Esophagus muscularis mucosa (tissue), 4 donors: ENCODE data around the gene HOXA7. TPM values are rescaled to one million over a fixed set of nuclear protein-coding genes. Genes with fewer than 3 reads are reported as not detected.

Source experiments
- DNase-seq: peaks from one replicate; pipeline ENCODE4 v3.0.0-alpha.2; 2017; ENCODE audit errors: extremely low spot score
- H3K27ac ChIP-seq, 4 donors: fragments of 200-600 bp; sonication (generic); replicated peaks in 1 of 4; 1 replicate in 3 of 4; 2 replicates in 1 of 4; pipeline ENCODE4 v1.5.1; 2016 to 2019; ENCODE audit warnings: mild to moderate bottlenecking in 1 of 4
- H3K27me3 ChIP-seq, 4 donors: fragments of 200-600 bp; sonication (generic); one replicate each; pipeline versions ENCODE4 v1.5.1 to v1.6.0; 2016 to 2019
- H3K36me3 ChIP-seq, 4 donors: fragments of 200-600 bp; sonication (generic); one replicate each; pipeline ENCODE4 v1.5.1; 2016 to 2019
- H3K4me1 ChIP-seq, 4 donors: fragments of 200-600 bp; sonication (generic); one replicate each; pipeline ENCODE4 v1.5.1; 2016 to 2019
- H3K4me3 ChIP-seq, 4 donors: fragments of 200-600 bp; sonication (generic); 1 replicate in 2 of 4; 2 replicates in 2 of 4; pipeline ENCODE4 v1.5.1; 2016 to 2019; ENCODE audit warnings: mild to moderate bottlenecking in 4 of 4, moderate library complexity in 1 of 4
- H3K9me3 ChIP-seq, 4 donors: fragments of 200-600 bp; sonication (generic); 1 replicate in 3 of 4; 2 replicates in 1 of 4; pipeline ENCODE4 v1.5.1; 2016 to 2019
- EP300 ChIP-seq: sonication (generic); formaldehyde crosslinking; IDR thresholded peaks from one replicate; pipeline ENCODE4 v1.6.1; 2017; ENCODE audit warnings: antibody characterized with exemption
- POLR2A ChIP-seq: fragments of 450-650 bp; IDR thresholded peaks from one replicate; pipeline ENCODE4 v1.6.1; 2017; ENCODE audit warnings: antibody characterized with exemption, moderate library complexity, mild to moderate bottlenecking, low read depth
- POLR2AphosphoS5 ChIP-seq, 2 donors: sonication (generic); formaldehyde crosslinking; IDR thresholded peaks; one replicate each; pipeline ENCODE4 v1.6.1; 2017; ENCODE audit warnings: antibody characterized with exemption in 2 of 2
- WGBS: methylation state at CpG from one replicate; pipeline ENCODE4 v1.1.5; 2018; 5-methylcytosine and 5-hydroxymethylcytosine counted together
- intact Hi-C: fragments of 100-400 bp; cut with DNase I; formaldehyde crosslinking; loops from one replicate; pipeline ENCODE4 v1.15.1; 2023
- total RNA-seq, 4 donors: library from RNA; depleted of rRNA; stranded (reverse); fragments of >200 nt; gene quantifications; one replicate each; pipeline versions ENCODE4 v1.1.0 to v1.2.1, GENCODE V29; 2016
- TF ChIP-seq, protein P1 (sequence below), 3 experiments: fragments of 200-600 bp in 2 of 3; fragments of 450-650 bp in 1 of 3; sonication (generic) in 2 of 3; IDR thresholded peaks; one replicate each; pipeline ENCODE4 v1.5.1; 2017 to 2019; ENCODE audit warnings: antibody characterized with exemption in 3 of 3, mild to moderate bottlenecking in 2 of 3, moderate library complexity in 1 of 3

The HOXA7 gene
- total RNA-seq, 4 donors from 2014 or later = 0.33 to 1.7 (median 0.49) TPM

DNA sequence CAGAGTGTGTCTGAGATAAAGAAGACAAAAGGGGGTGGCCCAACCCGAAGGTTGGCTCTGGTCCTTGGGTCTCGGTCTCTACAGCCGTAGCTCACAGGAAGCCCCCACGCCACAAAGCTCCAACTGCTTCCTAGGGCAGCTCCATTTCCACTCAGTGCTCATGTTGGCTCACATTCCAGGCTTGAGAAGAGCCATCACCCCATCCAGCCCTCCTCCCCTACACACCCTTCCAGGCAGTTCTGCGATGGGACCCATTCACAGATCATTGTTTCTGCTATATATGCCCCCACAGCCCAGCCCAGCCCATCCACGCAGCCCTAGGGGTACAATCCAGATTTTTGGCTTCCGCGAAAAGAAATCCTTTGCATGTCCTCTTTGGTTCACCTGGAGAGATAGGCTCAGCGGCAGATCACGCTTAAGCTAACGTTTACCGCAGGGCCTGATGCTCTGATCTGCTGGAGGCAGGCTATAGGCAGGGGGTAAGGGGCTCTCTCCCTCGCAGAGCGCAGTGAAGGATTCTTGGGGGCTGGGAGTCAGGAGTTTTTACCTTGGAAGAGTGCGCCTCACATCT is 34.8 kb upstream of the HOXA7 start:
- Histone ChIP-seq H3K27me3 (peaks cover 1 to 100% (median 93%) of the 10 kb centered on the region in 4 donors), H3K4me1 (peaks cover 26 to 48% (median 37%) of the 10 kb centered on the region in 4 donors)

DNA sequence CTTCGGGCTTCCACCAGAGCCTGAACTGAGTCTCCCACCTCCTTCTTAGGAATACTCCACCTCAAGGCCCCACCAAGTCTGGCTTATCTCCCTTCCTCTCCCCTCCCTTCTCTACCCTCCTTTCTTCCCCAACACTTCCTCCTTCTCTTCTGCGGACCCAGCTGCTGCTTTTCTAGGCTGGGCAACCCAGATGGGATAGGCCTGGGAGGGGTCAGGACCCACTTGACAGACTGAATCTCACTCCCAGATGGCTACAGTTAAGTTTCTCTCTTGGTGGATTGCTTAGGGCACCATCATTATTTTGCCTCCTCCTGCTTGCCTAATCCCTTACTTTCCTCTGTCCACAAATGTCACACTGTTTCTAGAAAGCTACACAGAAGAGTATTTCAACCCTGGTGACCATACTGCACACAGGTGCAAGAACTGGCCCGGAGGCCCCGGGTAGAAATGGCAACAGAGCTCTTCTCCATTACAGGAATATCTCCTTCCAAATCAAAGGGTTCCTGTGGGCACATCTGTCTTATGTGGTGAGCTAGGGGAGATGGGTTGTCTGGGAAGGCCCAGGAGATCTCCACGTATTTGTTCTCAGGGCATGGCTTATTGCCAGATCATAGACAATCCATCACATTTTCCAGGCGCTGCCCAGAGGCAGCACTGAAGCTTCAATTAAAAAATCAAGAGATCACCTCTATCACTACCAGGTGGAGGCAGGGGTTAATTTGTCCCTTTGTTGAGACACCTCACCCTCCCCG is 33.7 kb upstream of the HOXA7 start:
- TF ChIP-seq POLR2AphosphoS5 (IDR thresholded peaks at IDR 0.05) (no peak), POLR2A (no peak), EP300 (no peak)
- TF ChIP-seq, protein P1, sequence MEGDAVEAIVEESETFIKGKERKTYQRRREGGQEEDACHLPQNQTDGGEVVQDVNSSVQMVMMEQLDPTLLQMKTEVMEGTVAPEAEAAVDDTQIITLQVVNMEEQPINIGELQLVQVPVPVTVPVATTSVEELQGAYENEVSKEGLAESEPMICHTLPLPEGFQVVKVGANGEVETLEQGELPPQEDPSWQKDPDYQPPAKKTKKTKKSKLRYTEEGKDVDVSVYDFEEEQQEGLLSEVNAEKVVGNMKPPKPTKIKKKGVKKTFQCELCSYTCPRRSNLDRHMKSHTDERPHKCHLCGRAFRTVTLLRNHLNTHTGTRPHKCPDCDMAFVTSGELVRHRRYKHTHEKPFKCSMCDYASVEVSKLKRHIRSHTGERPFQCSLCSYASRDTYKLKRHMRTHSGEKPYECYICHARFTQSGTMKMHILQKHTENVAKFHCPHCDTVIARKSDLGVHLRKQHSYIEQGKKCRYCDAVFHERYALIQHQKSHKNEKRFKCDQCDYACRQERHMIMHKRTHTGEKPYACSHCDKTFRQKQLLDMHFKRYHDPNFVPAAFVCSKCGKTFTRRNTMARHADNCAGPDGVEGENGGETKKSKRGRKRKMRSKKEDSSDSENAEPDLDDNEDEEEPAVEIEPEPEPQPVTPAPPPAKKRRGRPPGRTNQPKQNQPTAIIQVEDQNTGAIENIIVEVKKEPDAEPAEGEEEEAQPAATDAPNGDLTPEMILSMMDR (IDR thresholded peaks at IDR 0.05) = no peak
- DNase-seq = no peak
- intact Hi-C loops = loop anchor here (10.0 kb wide), 2 partner anchors 835 to 905 kb away; no protein-coding TSS in a partner anchor
- Histone ChIP-seq H3K9me3 (no peaks in the 10 kb centered on the region), H3K36me3 (no peaks in the 10 kb centered on the region), H3K27ac (no peak overlapping the region), H3K27me3 (peaks cover 5 to 100% (median 95%) of the 10 kb centered on the region in 4 donors), H3K4me3 (no peak overlapping the region), H3K4me1 (peaks cover 29 to 59% (median 46%) of the 10 kb centered on the region in 4 donors)
- WGBS = 53% methylated on average over 7 of the region's 7 CpGs

More for the DNA sequence above, 34.8 kb upstream of the HOXA7 start:
- no peak for DNase-seq
- intact Hi-C loops = loop anchor here (10.0 kb wide), 2 partner anchors 834 to 904 kb away; no protein-coding TSS in a partner anchor
- Histone ChIP-seq H3K36me3 (no peaks in the 10 kb centered on the region), H3K4me3 (no peak overlapping the region), H3K9me3 (no peaks in the 10 kb centered on the region), H3K27ac (no peak overlapping the region)
- 40% methylated on average over 15 of the region's 15 CpGs for WGBS
- TF ChIP-seq POLR2AphosphoS5 (IDR thresholded peaks at IDR 0.05) (no peak), EP300 (no peak), POLR2A (no peak)
- TF ChIP-seq, protein P1 (IDR thresholded peaks at IDR 0.05) = no peak

DNA sequence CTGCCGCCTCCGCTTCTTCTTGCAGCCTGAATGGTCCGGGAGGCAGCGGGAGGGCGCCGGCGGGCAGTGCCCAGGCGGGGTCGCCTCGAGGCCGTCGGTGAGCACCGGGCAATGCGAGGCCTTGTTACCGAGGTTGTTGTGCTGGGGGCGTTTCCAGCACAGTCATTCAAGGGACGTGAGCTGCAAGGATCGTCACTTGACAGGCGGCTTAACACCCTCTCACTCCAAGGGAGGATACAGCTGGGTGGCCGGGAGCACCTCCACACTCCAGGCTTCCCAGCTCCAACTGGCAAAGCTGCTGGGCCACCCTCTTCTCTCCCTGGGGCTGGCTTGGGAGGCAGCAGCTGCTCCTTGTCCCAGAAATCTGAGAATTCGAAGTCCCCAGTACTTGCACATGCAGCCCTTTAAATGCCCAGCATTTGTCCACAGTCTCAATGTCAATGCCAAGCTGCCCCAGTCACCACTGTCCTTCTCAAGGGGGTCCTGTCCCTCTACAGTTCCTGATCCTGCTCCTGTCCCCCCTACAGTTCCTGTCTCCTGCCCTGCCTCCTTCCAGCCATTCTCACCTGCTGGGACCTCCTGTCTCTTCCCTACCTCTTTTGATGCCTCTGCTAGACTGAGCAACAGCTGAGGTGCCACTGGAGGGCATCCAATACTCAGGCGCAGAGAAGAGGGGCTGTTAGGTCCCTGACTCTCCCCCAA is 33.0 kb upstream of the HOXA7 start:
- Histone ChIP-seq H3K9me3 (no peaks in the 10 kb centered on the region), H3K36me3 (no peaks in the 10 kb centered on the region), H3K4me1 (peaks cover 36 to 66% (median 54%) of the 10 kb centered on the region in 4 donors), H3K4me3 (peak overlapping the region in 3 of 4 donors; percentile 20 to 27 (median 21)), H3K27ac (no peak overlapping the region), H3K27me3 (peaks cover 5 to 100% (median 95%) of the 10 kb centered on the region in 4 donors)
- intact Hi-C loops = no loop called here
- DNase-seq = no peak
- WGBS = 27% methylated on average over 7 of the region's 22 CpGs
- TF ChIP-seq, protein P1 (IDR thresholded peaks at IDR 0.05) = no peak
- TF ChIP-seq POLR2AphosphoS5 (IDR thresholded peaks at IDR 0.05) (no peak), POLR2A (no peak), EP300 (no peak)

DNA sequence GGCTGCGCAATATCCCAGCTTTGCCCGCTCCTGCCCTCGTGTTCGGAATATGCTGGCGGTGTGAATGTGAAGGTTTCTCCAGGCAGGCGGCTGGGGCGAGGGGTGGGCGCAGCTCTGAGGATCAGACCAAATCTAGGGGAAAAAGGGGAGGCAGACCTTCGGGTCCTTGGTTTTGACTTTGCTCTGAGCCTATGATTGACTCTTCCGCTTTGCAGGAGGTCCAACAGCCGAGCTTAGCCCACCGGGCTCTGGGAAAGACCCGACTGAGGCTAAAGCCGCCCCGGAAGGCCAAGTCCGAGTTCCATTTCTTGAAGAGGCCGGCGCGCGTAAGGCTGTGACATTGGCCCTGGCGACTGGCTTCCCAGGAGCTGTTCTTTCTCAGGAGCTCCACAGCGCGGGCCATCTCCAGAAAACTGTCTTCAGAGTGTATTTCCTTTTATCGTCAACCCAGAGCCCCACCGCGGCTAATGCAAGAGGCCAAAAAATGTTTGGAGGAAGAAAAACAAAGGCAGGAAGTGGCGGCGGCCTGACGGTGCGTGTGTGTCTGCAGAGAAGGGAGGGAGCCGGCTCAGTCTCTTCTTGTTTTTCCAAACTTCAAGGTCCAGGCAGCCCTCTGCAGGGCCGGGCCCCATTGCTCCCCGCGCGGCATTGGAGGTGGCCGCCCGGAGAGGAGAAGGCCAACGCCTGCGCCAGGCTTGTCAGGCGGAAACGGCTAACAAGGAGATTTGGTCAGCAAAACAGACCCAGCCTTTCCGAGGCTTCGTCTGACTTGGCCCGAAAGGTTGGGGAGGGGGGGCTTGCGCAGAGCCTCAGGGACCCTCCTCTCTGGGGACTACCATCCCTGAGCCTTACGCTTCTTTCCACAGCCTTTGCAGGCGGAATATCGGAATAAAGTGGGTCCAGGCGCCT is 32.2 kb upstream of the HOXA7 start:
- intact Hi-C loops = no loop called here
- Histone ChIP-seq H3K9me3 (no peaks in the 10 kb centered on the region), H3K4me3 (peak overlapping the region; percentile 3 to 27 (median 20)), H3K27me3 (peaks cover 9 to 100% (median 95%) of the 10 kb centered on the region in 4 donors), H3K4me1 (peaks cover 44 to 71% (median 61%) of the 10 kb centered on the region in 4 donors), H3K27ac (no peak overlapping the region), H3K36me3 (no peaks in the 10 kb centered on the region)
- 11% methylated on average over 8 of the region's 49 CpGs for WGBS
- no peak for DNase-seq
- TF ChIP-seq EP300 (no peak), POLR2AphosphoS5 (IDR thresholded peaks at IDR 0.05) (no peak), POLR2A (no peak)
- TF ChIP-seq, protein P1 (IDR thresholded peaks at IDR 0.05) = no peak
